ENCODE data around the gene BTBD10.

GRCh38 chr11:13391217-13391616 lies 71.8 kb downstream of the BTBD10 start:
- no peak for TF ChIP-seq GATA2 (IDR thresholded peaks at IDR 0.05; ENCODE audit: low read depth, low read length)
- TF ChIP-seq GATA3 (IDR thresholded peaks at IDR 0.05; ENCODE audit: low read depth, low read length), result no peak
